ENCODE results near the gene CSDE1. TPM values are rescaled to one million over a fixed set of nuclear protein-coding genes. Genes with fewer than 3 reads are reported as not detected.
"Not testable (repeated sequence)": the region's sequence is repeated elsewhere in the genome, so short reads cannot be mapped to it uniquely, and the experiment has no call there.

Gene CSDE1
- total RNA-seq: 1,000 to 10,000 TPM in 3 of 4 donors, 100 to 1,000 TPM in 1; 879 to 1,224 (median 1,011) TPM

- TF ChIP-seq CTCF (IDR thresholded peaks at IDR 0.05): no peak
- ATAC-seq (ENCODE audit: low FRiP score) (peak; percentile 96), DNase-seq (ENCODE audit: low spot score) (peak; percentile 90)
Observed at GRCh38 chr1:114757455-114758255, at the start of gene CSDE1. TSS of gene CSDE1 (minus strand) at chr1:114757984. CDS start at chr1:114739890, 18,094 bp downstream.

DNA sequence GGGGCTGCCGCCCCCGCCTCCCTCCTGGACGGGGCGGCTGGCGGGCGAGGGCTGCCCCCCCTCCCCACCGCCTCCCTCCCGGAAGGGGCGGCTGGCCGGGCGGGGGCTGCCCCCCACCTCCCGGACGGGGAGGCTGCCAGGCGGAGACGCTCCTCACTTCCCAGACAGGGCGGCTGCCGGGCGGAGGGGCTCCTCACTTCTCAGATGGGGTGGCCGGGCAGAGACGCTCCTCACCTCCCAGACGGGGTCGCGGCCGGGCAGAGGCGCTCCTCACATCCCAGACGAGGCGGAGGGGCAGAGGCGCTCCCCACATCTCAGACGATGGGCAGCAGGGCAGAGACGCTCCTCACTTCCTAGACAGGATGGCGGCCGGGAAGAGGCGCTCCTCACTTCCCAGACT, 46.7 kb upstream of the CSDE1 start:
- ATAC-seq (ENCODE audit: low FRiP score); DNase-seq (ENCODE audit: low spot score): not testable (repeated sequence)

DNA sequence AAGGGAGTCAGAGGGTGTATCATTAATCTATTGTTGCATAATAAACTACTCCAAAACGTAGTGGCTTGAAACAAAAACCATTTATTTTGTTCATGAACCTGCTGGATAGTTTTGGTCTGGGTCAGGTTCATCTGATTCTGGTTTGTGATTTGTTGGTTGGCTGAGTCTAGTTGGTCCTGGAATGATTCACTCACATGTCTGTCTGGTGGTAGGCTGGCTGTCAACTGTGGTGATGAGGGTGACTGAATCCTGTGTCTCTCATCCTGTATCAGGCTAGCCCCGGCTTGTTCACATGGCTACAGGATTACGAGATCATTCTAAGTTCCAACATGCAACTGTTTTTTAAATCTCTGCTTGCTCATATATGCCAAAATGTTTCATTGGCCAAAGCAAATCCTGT, 45.2 kb upstream of the CSDE1 start:
- DNase-seq (ENCODE audit: low spot score) (no peak), ATAC-seq (ENCODE audit: low FRiP score) (no peak)
- no peak for TF ChIP-seq CTCF (IDR thresholded peaks at IDR 0.05)

DNA sequence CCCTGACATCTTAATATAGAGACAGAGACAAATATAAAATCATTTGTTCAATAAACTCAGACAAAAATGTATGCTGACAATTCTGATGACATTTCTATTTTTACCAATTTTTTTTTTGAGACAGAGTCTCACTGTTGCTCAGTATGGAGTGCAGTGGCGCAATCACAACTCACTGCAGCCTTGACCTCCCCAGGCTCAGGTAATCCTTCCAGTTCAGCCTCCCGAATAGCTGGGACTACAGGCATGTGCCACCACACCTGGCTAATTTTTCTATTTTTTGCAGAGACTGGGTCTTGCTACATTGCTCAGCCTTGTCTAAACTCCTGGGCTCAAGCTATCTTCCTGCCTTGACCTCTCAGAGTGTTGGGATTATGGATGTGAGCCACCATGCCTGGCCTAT, 36.3 kb upstream of the CSDE1 start:
- ATAC-seq (ENCODE audit: low FRiP score): no peak
- DNase-seq (ENCODE audit: low spot score): no peak
- TF ChIP-seq CTCF (IDR thresholded peaks at IDR 0.05): no peak

DNA sequence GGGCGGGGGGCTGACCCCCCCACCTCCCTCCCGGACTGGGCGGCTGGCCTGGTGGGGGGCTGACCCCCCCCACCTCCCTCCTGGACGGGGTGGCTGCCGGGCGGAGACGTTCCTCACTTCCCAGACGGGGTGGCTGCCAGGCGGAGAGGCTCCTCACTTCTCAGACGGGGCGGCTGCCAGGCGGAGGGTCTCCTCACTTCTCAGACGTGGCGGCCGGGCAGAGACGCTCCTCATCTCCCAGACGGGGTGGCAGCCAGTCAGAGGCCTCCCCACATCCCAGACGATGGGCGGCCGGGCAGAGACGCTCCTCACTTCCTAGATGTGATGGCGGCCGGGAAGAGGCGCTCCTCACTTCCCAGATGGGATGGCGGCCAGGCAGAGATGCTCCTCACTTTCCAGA, 32.8 kb upstream of the CSDE1 start:
- DNase-seq (ENCODE audit: low spot score); ATAC-seq (ENCODE audit: low FRiP score): not testable (repeated sequence)

GRCh38 chr1:114786440-114786839, 28.7 kb upstream of the CSDE1 start:
- not testable (repeated sequence) for DNase-seq (ENCODE audit: low spot score); ATAC-seq (ENCODE audit: low FRiP score)

DNA sequence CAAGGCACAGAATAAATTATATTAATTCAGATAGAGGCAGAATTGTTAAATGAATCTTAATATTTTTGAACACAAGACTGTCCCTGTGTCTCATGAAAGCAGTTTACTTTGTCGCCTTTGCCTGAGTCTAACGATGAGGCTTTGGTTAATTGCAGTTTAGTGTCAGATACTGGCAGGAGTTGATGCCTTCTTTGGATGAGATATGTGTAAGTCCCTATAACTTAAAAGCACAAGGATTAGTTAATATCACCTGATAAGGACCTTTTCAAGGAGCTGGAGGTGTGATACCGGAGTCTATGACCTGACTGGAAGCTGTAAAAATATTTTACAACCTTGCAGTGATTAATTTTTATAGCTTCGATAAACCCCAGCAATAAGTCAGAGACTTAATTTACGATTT, 24.7 kb upstream of the CSDE1 start:
- TF ChIP-seq CTCF (IDR thresholded peaks at IDR 0.05): no peak
- no peak for ATAC-seq (ENCODE audit: low FRiP score)
- no peak for DNase-seq (ENCODE audit: low spot score)

GRCh38 chr1:114780344-114781226, 22.8 kb upstream of the CSDE1 start, which contains the start of gene SIKE1:
TSS of gene SIKE1 (minus strand) at chr1:114780685. CDS start at chr1:114780607, 78 bp downstream.
- TF ChIP-seq CTCF (IDR thresholded peaks at IDR 0.05): no peak
- ATAC-seq (ENCODE audit: low FRiP score) (peak; percentile 97), DNase-seq (ENCODE audit: low spot score) (peak; percentile 87)

Measured in omental fat pad (tissue), 4 donors.